ENCODE measurements around the gene BACE1. TPM values are rescaled to one million over a fixed set of nuclear protein-coding genes. Genes with fewer than 3 reads are reported as not detected.

Gene BACE1
- total and polyA plus RNA-seq, 2 donors (not counting 1 experiment from before 2014, with no cell fraction given) = 0.06 TPM; not detected in 1

DNA sequence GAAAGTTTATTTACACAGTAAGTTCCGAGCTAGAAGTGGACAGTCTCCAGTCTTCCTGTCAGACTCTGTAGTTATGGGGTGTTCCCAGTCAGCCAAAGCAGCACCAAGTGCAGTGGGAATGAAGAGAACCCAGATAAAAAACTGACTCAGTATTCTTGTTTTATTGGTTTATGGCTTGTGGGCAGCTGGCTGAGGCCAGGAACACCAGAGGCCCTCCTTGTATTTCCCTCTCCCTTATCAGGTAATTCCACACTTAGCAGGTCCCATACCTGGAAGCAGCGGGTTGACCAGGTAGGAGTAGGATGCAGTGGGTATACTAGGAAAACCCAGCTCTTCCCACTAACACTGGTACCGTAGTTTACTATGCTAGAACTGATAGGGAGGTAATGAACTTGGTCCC lies 28.4 kb downstream of the BACE1 start:
- H3K4me1 ChIP-seq (ENCODE audit: control insufficient read depth in 2 of 2, insufficient read depth in 2 of 2, low read length in 2 of 2) = no peaks in the 10 kb centered on the region
- no peaks in the 10 kb centered on the region for H3K9me3 Mint-ChIP-seq (ENCODE audit: insufficient read depth)
- peaks cover 0 to 39% of the 10 kb centered on the region in 2 experiments for H3K36me3 ChIP-seq (replicated peaks in 1 of 2; ENCODE audit: control extremely low read depth in 1 of 2, control insufficient read depth in 1 of 2, extremely low read depth in 1 of 2, insufficient read depth in 2 of 2, low read length in 1 of 2)
- ATAC-seq (ENCODE audit: low read depth) (no peak), DNase-seq (no peak)
- H3K4me2 ChIP-seq (replicated peaks; ENCODE audit: low read depth, low read length, poor library complexity, severe bottlenecking) = no peak overlapping the region
- H3K4me1 Mint-ChIP-seq = no peaks in the 10 kb centered on the region
- no peaks in the 10 kb centered on the region for H4K20me1 ChIP-seq (ENCODE audit: control insufficient read depth, insufficient read depth, low read length, poor library complexity, severe bottlenecking)
- no peak overlapping the region for H3K9ac ChIP-seq (ENCODE audit: low read length)
- no peaks in the 10 kb centered on the region for H3K27me3 ChIP-seq (replicated peaks in 1 of 4; ENCODE audit: control extremely low read depth in 1 of 4, control insufficient read depth in 3 of 4, insufficient read depth in 4 of 4, low read length in 3 of 4)
- H3K79me2 ChIP-seq (ENCODE audit: control insufficient read depth, insufficient read depth, low read length) = no peaks in the 10 kb centered on the region
- H3K4me3 ChIP-seq (ENCODE audit: control extremely low read depth in 1 of 5, extremely low read depth in 1 of 5, insufficient read depth in 1 of 5, low read depth in 2 of 5, low read length in 4 of 5) = no peak overlapping the region
- TF ChIP-seq, protein P1, sequence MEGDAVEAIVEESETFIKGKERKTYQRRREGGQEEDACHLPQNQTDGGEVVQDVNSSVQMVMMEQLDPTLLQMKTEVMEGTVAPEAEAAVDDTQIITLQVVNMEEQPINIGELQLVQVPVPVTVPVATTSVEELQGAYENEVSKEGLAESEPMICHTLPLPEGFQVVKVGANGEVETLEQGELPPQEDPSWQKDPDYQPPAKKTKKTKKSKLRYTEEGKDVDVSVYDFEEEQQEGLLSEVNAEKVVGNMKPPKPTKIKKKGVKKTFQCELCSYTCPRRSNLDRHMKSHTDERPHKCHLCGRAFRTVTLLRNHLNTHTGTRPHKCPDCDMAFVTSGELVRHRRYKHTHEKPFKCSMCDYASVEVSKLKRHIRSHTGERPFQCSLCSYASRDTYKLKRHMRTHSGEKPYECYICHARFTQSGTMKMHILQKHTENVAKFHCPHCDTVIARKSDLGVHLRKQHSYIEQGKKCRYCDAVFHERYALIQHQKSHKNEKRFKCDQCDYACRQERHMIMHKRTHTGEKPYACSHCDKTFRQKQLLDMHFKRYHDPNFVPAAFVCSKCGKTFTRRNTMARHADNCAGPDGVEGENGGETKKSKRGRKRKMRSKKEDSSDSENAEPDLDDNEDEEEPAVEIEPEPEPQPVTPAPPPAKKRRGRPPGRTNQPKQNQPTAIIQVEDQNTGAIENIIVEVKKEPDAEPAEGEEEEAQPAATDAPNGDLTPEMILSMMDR (IDR thresholded peaks at IDR 0.05) = no peak
- TF ChIP-seq EZH2 (IDR thresholded peaks at IDR 0.05; ENCODE audit: borderline replicate concordance, insufficient read depth, low read depth, low read length, poor library complexity, severe bottlenecking) = no peak
- intact Hi-C loops (cut with micrococcal nuclease) = no loop called here
- H3K4me3 Mint-ChIP-seq = no peak overlapping the region
- H3K27me3 Mint-ChIP-seq = no peaks in the 10 kb centered on the region
- 100% methylated on average over 1 of the region's 3 CpGs for WGBS (ENCODE audit: insufficient coverage)
- H3K27ac ChIP-seq (ENCODE audit: low read length in 2 of 2) = no peak overlapping the region
- no peak overlapping the region for H3K27ac Mint-ChIP-seq
- ChIA-PET CTCF (no interaction called here), POLR2A (no interaction called here)
- H3K9me3 ChIP-seq (ENCODE audit: control extremely low read depth in 1 of 3, control insufficient read depth in 2 of 3, insufficient read depth in 1 of 3, low read length in 2 of 3) = no peaks in the 10 kb centered on the region
- no peak overlapping the region for H2AFZ ChIP-seq (ENCODE audit: insufficient read depth, low read depth, low read length, poor library complexity, severe bottlenecking)

DNA sequence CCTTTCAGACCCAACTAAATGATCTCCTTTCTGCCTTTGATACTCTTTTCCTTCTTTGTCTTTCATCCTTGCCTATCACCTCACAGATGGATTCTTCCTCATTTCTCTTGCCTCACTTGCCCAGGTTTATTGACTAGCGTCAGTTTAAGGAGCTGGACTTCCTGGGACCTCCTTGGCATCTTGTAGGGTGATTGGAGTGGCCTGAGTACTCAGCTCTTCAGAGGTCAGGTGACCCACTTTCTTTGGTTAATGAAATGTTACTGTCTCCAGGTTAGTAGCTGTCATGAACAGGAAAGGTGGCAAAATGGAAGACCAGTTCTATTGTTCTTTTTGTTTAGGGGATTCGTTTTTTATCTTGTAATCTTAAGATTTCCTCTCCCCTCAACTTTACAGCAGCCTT lies 29.5 kb downstream of the BACE1 start:
- TF ChIP-seq, protein P1 (IDR thresholded peaks at IDR 0.05) = no peak
- TF ChIP-seq EZH2 (IDR thresholded peaks at IDR 0.05; ENCODE audit: borderline replicate concordance, insufficient read depth, low read depth, low read length, poor library complexity, severe bottlenecking) = no peak

More for the DNA sequence above, 29.5 kb downstream of the BACE1 start:
- no peak overlapping the region for H3K9ac ChIP-seq (ENCODE audit: low read length)
- H3K4me1 ChIP-seq (ENCODE audit: control insufficient read depth in 2 of 2, insufficient read depth in 2 of 2, low read length in 2 of 2) = no peaks in the 10 kb centered on the region
- H3K4me2 ChIP-seq (replicated peaks; ENCODE audit: low read depth, low read length, poor library complexity, severe bottlenecking) = no peak overlapping the region
- H4K20me1 ChIP-seq (ENCODE audit: control insufficient read depth, insufficient read depth, low read length, poor library complexity, severe bottlenecking) = no peaks in the 10 kb centered on the region
- no peak overlapping the region for H3K4me3 ChIP-seq (ENCODE audit: control extremely low read depth in 1 of 5, extremely low read depth in 1 of 5, insufficient read depth in 1 of 5, low read depth in 2 of 5, low read length in 4 of 5)
- Mint-ChIP-seq H3K9me3 (ENCODE audit: insufficient read depth) (no peaks in the 10 kb centered on the region), H3K27me3 (no peaks in the 10 kb centered on the region), H3K4me3 (no peak overlapping the region), H3K4me1 (no peaks in the 10 kb centered on the region), H3K27ac (no peak overlapping the region)
- H2AFZ ChIP-seq (ENCODE audit: insufficient read depth, low read depth, low read length, poor library complexity, severe bottlenecking) = no peak overlapping the region
- peaks cover 0 to 50% of the 10 kb centered on the region in 2 experiments for H3K36me3 ChIP-seq (replicated peaks in 1 of 2; ENCODE audit: control extremely low read depth in 1 of 2, control insufficient read depth in 1 of 2, extremely low read depth in 1 of 2, insufficient read depth in 2 of 2, low read length in 1 of 2)
- ChIA-PET CTCF (no interaction called here), POLR2A (no interaction called here)
- ATAC-seq (ENCODE audit: low read depth) = no peak
- no peaks in the 10 kb centered on the region for H3K9me3 ChIP-seq (ENCODE audit: control extremely low read depth in 1 of 3, control insufficient read depth in 2 of 3, insufficient read depth in 1 of 3, low read length in 2 of 3)
- H3K27ac ChIP-seq (ENCODE audit: low read length in 2 of 2) = no peak overlapping the region
- no peaks in the 10 kb centered on the region for H3K27me3 ChIP-seq (replicated peaks in 1 of 4; ENCODE audit: control extremely low read depth in 1 of 4, control insufficient read depth in 3 of 4, insufficient read depth in 4 of 4, low read length in 3 of 4)
- DNase-seq = no peak
- H3K79me2 ChIP-seq (ENCODE audit: control insufficient read depth, insufficient read depth, low read length) = no peaks in the 10 kb centered on the region
- intact Hi-C loops (cut with micrococcal nuclease) = no loop called here
- WGBS (ENCODE audit: insufficient coverage) = 100% methylated on average over 1 of the region's 2 CpGs

Measured in B cell (primary cell).